Midbrain (tissue), 1 donor: Measurements from ENCODE around the gene DDT.
"Not testable (repeated sequence)": the region's sequence is repeated elsewhere in the genome, so short reads cannot be mapped to it uniquely, and the experiment has no call there.

Source experiments
- DNase-seq: peaks from one replicate; lab custom pipeline; 2025; lab: John Stamatoyannopoulos, UW

DDT gene

GRCh38 chr22:23952794-23953405, 21.3 kb downstream of the DDT start:
- DNase-seq = not testable (repeated sequence)

DNA sequence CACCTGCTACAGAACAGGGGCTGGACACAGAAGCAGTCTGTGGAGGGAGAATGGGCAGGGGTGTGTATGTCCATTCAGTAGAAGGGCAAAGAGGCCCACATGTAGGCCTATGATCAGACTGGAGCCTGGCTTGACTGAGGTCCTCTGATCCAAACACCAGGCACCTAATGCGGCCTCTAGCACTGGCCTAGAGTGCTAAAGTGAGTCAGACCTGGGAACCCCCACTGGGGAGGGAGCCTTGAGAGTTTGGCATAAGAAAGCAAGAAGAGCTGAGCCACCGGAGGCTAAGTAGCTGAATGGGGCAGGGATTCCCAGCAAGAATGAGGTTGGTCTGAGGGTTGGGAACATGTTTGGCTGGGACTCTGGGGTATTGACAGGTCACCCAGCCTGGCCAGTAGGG, 22.9 kb downstream of the DDT start:
- not testable (repeated sequence) for DNase-seq

- DNase-seq = not testable (repeated sequence)
These were observed 24.5 kb downstream of the DDT start for GRCh38 chr22:23949764-23950163.

DNA sequence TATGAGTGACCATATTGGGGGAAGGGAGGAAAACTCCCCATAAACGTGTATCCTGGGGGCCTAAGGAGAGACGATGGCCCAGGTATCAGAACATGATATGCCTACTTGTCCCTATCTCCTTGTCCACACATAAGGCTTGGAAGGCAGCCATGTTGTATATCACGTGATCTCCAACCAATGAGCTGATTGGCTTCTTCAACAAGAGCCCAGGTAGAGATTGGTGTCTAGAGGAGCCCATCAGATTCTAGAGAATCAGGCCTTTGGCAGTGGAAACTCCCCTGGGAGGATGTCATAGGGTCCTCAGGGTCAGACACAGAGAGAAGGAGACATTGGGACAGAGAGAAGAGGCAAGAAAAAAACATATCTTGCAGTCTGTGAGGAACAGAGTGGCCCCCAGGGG, 26.9 kb downstream of the DDT start:
- not testable (repeated sequence) for DNase-seq

DNA sequence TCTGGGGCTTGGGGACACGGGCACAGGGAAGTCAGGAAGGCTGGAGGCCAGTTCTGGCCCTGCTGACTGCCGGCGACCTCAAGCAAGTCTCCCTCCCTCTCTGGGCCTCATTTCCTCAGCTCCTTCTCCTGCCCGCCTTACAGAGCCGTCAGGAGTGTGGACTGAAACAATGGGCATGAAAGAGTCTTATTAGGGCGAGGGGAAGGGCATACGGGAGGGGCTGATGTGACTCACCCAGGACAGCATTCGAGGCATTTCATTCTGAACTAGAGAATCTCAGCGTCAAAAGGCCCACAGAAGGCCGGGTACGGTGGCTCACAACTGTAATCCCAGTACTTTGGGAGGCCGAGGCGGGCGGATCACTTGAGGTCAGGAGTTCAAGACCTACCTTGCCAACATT, 34.1 kb downstream of the DDT start:
- DNase-seq = not testable (repeated sequence)

GRCh38 chr22:23939017-23939357, 35.3 kb downstream of the DDT start:
- DNase-seq = no peak

- no peak for DNase-seq
These were observed 35.8 kb downstream of the DDT start for GRCh38 chr22:23938328-23939016.

GRCh38 chr22:23926561-23926960, 47.7 kb downstream of the DDT start:
- no peak for DNase-seq

- no peak for DNase-seq
These were observed 49.1 kb downstream of the DDT start for GRCh38 chr22:23925020-23925606.

GRCh38 chr22:23922921-23923320, 51.3 kb downstream of the DDT start:
- DNase-seq = no peak

DNA sequence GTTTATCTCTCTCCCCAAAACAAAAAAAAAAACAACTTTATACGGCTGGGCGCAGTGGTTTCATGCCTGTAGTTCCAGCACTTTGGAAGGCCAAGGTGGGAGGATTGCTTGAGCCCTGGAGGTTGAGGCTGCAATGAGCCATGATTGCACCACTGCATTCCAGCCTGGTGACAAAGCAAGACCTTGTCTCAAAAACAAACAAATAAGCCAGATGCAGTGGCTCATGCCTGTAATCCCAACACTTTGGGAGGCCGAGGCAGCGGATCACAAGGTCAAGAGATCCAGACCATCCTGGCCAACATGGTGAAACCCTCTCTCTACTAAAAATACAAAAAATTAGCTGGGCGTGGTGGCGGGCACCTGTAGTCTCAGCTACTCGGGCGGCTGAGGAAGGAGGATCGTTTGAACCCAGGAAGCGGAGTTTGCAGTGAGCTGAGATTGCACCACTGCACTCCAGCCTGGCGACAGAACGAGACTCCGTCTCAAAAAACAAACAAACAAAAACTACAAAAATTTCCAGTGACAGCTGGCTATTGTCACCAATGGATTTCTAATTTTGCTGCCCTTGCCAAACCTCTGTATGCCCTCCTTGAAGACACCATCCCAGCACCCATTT, 52.5 kb downstream of the DDT start:
- DNase-seq = not testable (repeated sequence)
